HG03039 (cell line): ENCODE measurements around the gene RNASET2.

ENCODE experiments used
- ATAC-seq: cut with Tn5 transposase; IDR thresholded peaks from one replicate; pipeline ENCODE4 v1.9.1; 2021; ENCODE audit warnings: mild to moderate bottlenecking, moderate library complexity; ENCODE audit not compliant: unreplicated experiment

Gene RNASET2

GRCh38 chr6:166956444-166957086 is at the start of gene RNASET2:
Gene RNASET2, minus strand, starts transcription at chr6:166956550. Its CDS starts 368 bp downstream, at chr6:166956182.
- peak; percentile 67 for ATAC-seq

GRCh38 chr6:167005350-167006159 is 49.2 kb upstream of the RNASET2 start:
- no peak for ATAC-seq

GRCh38 chr6:167000759-167001158 is 44.4 kb upstream of the RNASET2 start:
- ATAC-seq, result no peak

- ATAC-seq, result no peak
These were observed 43.5 kb upstream of the RNASET2 start for GRCh38 chr6:166999884-167000253.

- ATAC-seq, result peak; percentile 86
These were observed 43.0 kb upstream of the RNASET2 start, which contains the start of gene CEP43 for GRCh38 chr6:166999145-166999883. Gene CEP43, plus strand, starts transcription at chr6:166999397. Its CDS starts 16 bp downstream, at chr6:166999413.

GRCh38 chr6:166998256-166999144 is 42.1 kb upstream of the RNASET2 start:
- peak; percentile 10 for ATAC-seq

GRCh38 chr6:166997768-166998255 is 41.5 kb upstream of the RNASET2 start:
- no peak for ATAC-seq

- ATAC-seq, result no peak
These were observed 41.0 kb upstream of the RNASET2 start for GRCh38 chr6:166997348-166997747.

GRCh38 chr6:166996406-166996805 is 40.1 kb upstream of the RNASET2 start:
- ATAC-seq, result no peak

GRCh38 chr6:166989427-166990032 is 33.2 kb upstream of the RNASET2 start:
- ATAC-seq, result peak; percentile 55

- ATAC-seq, result no peak
These were observed 32.4 kb upstream of the RNASET2 start for GRCh38 chr6:166988674-166989201.

GRCh38 chr6:166987930-166988329 is 31.6 kb upstream of the RNASET2 start:
- no peak for ATAC-seq

- ATAC-seq, result no peak
These were observed 31.1 kb upstream of the RNASET2 start for GRCh38 chr6:166987448-166987847.

GRCh38 chr6:166980738-166981137 is 24.4 kb upstream of the RNASET2 start:
- ATAC-seq, result no peak

- no peak for ATAC-seq
These were observed 21.5 kb upstream of the RNASET2 start for GRCh38 chr6:166977621-166978525.

GRCh38 chr6:166976636-166977035 is 20.3 kb upstream of the RNASET2 start:
- ATAC-seq, result no peak

- no peak for ATAC-seq
These were observed 15.8 kb upstream of the RNASET2 start for GRCh38 chr6:166972101-166972500.

- no peak for ATAC-seq
These were observed 14.9 kb upstream of the RNASET2 start for GRCh38 chr6:166971271-166971670.

GRCh38 chr6:166970776-166971175 is 14.4 kb upstream of the RNASET2 start:
- ATAC-seq, result no peak
